ENCODE measurements around the gene ABCA5.

DNA sequence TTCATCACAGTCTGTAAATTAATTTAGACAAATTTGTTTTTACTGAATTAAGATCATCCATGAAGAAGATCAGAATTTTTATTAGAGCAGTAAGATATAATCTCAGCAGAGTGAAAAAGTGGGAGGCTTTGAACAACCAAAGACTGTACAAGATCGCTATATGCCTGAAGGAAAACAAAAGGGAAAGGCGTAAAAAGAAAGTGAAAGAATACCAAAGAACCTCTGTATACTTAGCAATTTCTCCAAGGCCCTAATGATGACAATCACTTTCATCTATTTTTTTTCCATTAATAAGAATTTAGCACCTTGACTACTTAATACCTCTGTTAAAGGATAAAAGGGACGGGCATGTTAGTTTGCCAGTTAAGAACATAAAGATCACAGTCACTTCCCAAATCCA, 59.7 kb downstream of the ABCA5 start:
- TF ChIP-seq, protein P1, sequence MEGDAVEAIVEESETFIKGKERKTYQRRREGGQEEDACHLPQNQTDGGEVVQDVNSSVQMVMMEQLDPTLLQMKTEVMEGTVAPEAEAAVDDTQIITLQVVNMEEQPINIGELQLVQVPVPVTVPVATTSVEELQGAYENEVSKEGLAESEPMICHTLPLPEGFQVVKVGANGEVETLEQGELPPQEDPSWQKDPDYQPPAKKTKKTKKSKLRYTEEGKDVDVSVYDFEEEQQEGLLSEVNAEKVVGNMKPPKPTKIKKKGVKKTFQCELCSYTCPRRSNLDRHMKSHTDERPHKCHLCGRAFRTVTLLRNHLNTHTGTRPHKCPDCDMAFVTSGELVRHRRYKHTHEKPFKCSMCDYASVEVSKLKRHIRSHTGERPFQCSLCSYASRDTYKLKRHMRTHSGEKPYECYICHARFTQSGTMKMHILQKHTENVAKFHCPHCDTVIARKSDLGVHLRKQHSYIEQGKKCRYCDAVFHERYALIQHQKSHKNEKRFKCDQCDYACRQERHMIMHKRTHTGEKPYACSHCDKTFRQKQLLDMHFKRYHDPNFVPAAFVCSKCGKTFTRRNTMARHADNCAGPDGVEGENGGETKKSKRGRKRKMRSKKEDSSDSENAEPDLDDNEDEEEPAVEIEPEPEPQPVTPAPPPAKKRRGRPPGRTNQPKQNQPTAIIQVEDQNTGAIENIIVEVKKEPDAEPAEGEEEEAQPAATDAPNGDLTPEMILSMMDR (IDR thresholded peaks at IDR 0.05), result no peak
- TF ChIP-seq POLR2A (IDR thresholded peaks at IDR 0.05), result no peak
